Mononuclear cell (primary cell): Measurements from ENCODE around the gene SLC19A3. TPM values are rescaled to one million over a fixed set of nuclear protein-coding genes. Genes with fewer than 3 reads are reported as not detected.
"Not testable (repeated sequence)": the region's sequence is repeated elsewhere in the genome, so short reads cannot be mapped to it uniquely, and the experiment has no call there.

Source experiments
- H3K27me3 ChIP-seq: 2 replicates; pipeline ENCODE4 v1.6.0; 2011; ENCODE audit warnings: low read length, control low read depth; ENCODE audit not compliant: insufficient read depth
- H3K4me1 ChIP-seq: 2 replicates; pipeline ENCODE4 v1.5.1; 2011; ENCODE audit warnings: mild to moderate bottlenecking, low read length, control low read depth; ENCODE audit not compliant: insufficient read depth
- H3K4me3 ChIP-seq: 2 replicates; pipeline ENCODE4 v1.5.1; 2011; ENCODE audit warnings: mild to moderate bottlenecking, low read length, moderate library complexity
- H3K9me3 ChIP-seq: 2 replicates; pipeline ENCODE4 v1.5.1; 2011; ENCODE audit warnings: low read depth, mild to moderate bottlenecking, control low read depth, low read length
- total RNA-seq: library from RNA; depleted of rRNA; stranded (reverse); fragments of >200 nt; gene quantifications from one replicate; pipeline ENCODE4 v1.2.3, GENCODE V29; 2012

SLC19A3 gene
- total RNA-seq, 1 donor = not detected

DNA sequence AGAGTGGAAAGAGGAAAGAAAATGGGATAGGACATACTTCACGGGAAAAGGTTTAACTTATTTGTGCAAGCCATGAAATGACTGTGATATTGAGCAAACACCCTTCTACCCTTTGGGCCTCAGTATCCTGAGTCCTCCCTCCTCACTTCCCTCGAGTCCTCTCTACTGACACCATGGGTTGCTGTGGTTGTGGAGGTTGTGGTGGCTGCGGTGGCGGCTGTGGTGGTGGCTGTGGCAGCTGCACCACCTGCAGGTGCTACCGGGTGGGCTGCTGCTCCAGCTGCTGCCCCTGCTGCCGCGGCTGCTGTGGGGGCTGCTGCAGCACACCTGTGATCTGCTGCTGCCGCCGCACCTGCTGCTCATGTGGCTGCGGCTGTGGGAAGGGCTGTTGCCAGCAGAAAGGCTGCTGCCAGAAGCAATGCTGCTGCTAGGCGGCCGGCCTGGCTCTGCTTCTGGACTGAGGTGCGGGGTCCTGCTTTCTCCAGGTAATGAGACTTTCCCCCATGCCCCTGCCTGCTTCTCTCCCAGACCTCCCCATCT is 51.1 kb downstream of the SLC19A3 start, which contains the start of gene SCYGR5:
SCYGR5 (plus strand) TSS at position 174 of the 540 bp plus-strand sequence; CDS start at position 174, 0 bp downstream.
- H3K9me3 ChIP-seq, H3K4me3 ChIP-seq, H3K27me3 ChIP-seq, H3K4me1 ChIP-seq: not testable (repeated sequence)

DNA sequence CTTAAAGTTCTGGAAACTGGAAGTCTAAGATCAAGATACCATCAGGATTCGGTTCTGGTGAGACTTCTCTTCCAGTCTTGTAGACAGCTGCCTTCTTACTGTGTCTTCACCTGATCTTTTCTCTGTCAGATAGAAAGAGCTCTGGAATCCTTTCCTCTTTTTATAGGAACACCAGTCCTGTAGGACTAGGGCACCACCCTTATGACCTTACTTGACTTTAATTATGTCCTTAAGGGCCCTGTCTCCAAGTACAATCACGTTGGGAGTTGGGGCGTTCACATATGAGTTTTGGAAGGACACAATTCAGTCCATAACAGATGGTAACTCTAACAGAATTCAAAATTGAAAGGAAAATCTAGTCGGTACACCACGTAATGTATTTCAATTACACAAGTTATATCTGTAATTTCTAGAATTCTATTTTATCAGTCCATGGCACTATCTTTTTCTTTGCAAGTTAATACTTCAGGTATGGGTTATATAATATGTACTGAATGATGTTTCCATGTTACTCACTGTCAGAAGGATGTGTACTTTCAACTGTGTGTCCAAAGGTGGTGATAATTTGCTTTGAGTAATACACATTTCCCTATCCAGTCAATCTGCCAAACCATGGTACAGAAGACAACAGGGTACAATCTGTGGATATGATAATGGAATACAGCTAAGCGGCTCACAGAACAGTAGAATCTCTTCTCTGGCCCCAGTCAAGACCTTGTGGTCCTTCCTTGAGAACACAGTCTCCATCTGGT is 52.5 kb downstream of the SLC19A3 start:
- Histone ChIP-seq H3K4me3 (no peak overlapping the region), H3K9me3 (no peaks in the 10 kb centered on the region), H3K27me3 (no peaks in the 10 kb centered on the region)

DNA sequence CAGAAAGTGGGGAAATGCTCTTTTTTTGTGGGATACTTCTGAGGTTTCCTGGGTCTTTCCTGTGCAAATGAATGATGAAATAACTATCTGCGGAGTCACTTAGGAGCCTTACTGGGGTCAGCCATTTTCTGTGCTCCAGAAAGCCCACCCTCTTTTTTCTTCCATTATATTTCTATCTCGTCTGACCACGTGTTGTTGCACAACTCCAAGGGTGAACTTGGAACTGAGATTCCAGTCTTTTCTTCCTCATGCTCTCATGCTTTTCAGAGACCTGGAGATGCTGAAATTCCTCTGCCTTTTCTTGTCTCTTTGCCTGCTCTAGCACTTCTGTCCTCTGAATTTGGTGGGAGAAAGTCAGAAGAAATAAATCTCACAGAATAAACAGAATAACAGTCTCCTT is 56.0 kb downstream of the SLC19A3 start:
- Histone ChIP-seq H3K4me1 (no peaks in the 10 kb centered on the region), H3K9me3 (no peaks in the 10 kb centered on the region), H3K27me3 (no peaks in the 10 kb centered on the region), H3K4me3 (no peak overlapping the region)

More for the DNA sequence above, 52.5 kb downstream of the SLC19A3 start:
- H3K4me1 ChIP-seq = no peaks in the 10 kb centered on the region

DNA sequence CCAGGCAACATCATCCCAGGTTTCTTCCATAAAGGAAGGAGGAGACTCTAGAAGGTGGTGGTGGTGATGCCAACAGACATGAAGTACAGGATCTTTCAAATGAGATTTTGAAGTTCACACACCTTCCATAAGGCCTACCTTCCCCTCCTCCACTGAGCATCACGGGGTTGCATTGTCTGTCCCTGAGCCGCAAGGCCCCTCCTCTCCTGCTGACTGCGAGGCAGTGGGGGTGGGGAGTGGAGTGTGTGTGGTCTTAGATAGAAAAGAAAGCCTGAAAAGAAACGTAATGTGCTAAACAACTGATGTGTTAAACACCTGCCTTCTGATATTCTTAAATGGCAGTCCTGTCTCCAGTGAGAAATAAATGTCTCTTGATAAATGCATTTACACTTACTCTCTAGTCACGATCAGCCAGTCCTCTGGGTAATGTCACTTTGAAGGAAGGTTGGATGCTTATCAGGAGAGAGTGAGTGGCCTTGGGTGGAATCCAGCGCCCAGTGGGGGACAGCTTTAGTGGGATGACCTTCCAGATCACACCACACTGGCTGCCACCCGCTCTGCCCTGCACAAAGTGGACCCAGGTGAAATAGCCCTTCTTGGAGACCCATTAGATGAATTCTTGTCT is 56.7 kb downstream of the SLC19A3 start:
- Histone ChIP-seq H3K4me1 (no peaks in the 10 kb centered on the region), H3K4me3 (no peak overlapping the region), H3K27me3 (no peaks in the 10 kb centered on the region), H3K9me3 (no peaks in the 10 kb centered on the region)

DNA sequence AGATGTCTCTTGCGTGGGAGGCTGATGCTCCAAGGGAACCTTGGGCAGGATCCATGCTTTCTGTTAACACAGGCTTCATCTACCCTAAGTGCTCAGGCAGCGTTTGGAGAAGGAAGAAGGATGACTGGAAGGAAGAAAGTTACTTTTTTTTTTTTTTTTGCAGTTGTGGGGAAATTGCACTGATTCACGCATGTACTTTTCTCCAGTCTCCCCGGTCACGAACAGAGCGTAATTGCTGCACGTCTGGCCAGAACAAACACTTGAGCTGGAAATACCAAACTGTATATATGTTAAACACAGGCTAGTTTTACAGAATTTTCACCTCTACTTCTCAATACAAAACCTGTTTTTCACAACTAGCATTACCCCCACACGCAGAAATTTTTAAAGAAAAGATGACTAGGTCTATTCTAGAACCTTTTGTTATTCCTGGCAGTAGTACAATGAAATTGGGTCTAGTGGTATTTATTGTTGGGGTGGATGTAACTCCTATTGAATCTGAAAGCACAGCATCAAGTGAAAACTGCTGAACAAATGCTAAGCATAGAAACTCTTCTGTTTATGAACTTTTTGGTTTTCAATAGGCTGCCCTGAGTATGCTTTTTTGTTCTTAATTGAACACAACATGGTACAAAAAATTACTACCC is 60.5 kb downstream of the SLC19A3 start:
- Histone ChIP-seq H3K9me3 (no peaks in the 10 kb centered on the region), H3K4me3 (no peak overlapping the region), H3K27me3 (no peaks in the 10 kb centered on the region), H3K4me1 (no peaks in the 10 kb centered on the region)

DNA sequence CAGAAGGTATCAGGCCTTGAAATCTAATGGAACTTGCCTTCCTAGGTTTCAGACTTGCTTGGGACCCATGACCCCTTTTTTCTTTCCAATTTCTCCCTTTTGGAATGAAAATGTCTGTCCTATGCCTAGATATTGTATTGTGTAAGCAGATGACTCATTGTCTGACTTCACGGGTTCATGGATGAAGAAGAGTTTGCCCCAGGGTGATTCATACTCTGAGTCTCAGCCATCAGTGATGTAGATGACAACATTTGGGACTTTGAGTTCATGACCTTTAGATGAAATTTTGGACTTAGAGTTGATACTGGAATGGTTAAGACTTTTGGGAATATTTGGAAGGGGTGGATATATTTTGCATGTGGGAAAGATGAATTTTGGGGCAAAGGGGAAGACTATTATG is 62.4 kb downstream of the SLC19A3 start:
- no peaks in the 10 kb centered on the region for H3K4me1 ChIP-seq
- H3K4me3 ChIP-seq = no peak overlapping the region
- H3K9me3 ChIP-seq = no peaks in the 10 kb centered on the region
- H3K27me3 ChIP-seq = no peaks in the 10 kb centered on the region

DNA sequence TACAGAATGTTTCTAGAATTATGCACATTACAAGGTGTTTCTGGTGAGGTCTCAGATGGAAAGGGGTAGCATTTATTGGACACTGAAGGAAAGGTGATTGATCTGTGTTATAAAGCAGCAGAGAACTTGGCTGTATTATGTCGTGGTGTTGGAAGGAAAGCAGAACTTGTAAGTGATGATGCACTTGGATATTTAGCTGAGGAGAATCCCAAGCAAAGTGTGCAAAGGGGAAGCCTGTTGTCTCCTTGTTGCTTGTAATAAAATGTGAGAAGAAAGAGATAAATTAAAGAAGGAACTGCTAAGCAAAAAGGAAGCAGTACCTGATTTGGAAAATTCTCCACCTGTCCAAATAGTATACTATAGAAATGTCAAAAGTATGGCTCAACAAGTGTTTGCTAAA is 63.4 kb downstream of the SLC19A3 start:
- H3K27me3 ChIP-seq = no peaks in the 10 kb centered on the region
- H3K9me3 ChIP-seq = no peaks in the 10 kb centered on the region
- no peak overlapping the region for H3K4me3 ChIP-seq
- H3K4me1 ChIP-seq = no peaks in the 10 kb centered on the region

DNA sequence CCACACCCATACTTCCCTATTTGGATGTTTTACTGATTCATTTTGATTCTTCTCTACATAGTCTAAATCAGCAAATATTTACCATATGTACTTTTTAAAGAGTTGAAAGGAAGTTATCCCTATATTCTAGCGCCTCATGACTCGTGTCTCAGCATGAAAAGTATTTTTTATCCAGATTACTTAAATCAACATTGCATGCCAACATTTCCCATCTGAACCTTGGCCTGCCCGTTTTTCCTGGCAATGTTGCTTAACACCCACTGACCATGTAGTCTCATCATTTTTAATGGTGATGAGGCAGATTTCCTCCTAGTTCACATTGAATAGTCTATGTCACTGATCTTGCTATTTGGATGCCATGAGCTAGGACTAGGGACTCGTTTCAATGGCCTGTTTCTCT is 64.4 kb downstream of the SLC19A3 start:
- H3K9me3 ChIP-seq = no peaks in the 10 kb centered on the region
- no peaks in the 10 kb centered on the region for H3K27me3 ChIP-seq
- H3K4me1 ChIP-seq = no peaks in the 10 kb centered on the region
- H3K4me3 ChIP-seq = no peak overlapping the region

DNA sequence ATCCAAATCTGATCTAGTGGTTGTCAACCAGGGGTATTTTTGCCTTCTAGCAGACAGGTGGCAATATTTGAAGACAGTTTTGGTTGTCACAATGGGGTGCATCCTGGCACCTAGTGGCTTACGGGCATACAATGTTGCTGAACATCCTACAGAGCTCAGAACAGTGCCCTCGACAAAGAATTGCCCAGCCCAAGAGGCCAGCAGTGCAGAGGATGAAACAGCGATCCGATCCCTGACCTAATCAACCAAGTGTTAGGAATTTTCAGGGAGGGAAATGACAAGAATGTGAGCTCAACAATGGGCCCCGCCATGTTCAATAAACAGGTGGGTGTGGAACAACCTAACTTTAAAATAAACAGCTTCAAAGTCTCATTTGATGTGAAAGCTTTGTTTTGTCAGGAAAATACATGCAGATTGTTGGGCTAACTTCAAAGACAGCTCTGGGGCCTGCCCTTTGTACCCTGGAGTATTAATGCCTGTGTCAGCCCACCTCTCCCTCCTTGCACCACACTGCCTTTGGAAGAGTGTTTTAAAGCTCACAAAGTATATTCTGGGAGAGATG is 73.8 kb downstream of the SLC19A3 start:
- Histone ChIP-seq H3K4me1 (no peaks in the 10 kb centered on the region), H3K9me3 (no peaks in the 10 kb centered on the region), H3K27me3 (no peaks in the 10 kb centered on the region), H3K4me3 (no peak overlapping the region)

DNA sequence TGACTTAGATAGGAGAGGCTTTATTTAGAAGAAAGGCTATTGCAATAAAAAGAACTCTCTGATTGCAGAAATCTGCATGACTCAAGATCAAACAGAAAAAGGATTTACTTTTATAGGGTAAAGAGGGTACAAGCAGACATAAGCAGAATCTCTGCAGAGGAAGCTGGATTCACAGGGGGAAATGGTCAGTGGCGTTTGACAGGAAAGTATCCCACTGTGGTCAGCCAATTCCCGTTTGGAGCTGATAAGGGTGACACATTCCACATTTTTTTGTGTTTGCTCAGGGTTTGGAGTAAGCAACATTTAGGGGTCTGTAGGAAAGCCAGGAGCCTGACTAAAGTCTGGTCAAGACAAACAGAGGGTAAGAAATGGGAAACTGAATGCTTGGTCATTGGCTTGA is 75.2 kb downstream of the SLC19A3 start:
- no peaks in the 10 kb centered on the region for H3K4me1 ChIP-seq

DNA sequence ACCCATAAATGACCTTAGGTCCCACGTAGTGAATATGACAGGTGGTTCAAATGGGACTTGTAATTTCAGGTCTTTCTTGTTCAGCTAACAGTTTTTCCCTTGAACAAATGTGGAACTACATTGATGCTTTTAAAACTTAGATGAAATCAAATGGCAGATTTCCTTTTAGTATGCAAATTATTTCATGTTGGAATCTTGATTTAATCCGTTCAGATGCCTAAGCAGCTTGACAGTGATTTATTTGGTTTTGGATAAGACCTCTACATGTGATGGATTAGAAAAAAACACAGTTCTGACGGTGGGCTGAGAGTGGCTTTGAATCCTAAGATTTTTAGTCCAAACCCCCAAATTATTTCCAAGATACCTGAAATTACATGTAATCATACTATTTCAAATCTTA is 83.6 kb downstream of the SLC19A3 start:
- H3K4me1 ChIP-seq = no peaks in the 10 kb centered on the region
- H3K9me3 ChIP-seq = no peaks in the 10 kb centered on the region
- H3K27me3 ChIP-seq = no peaks in the 10 kb centered on the region
- H3K4me3 ChIP-seq = no peak overlapping the region

More for the DNA sequence above, 75.2 kb downstream of the SLC19A3 start:
- Histone ChIP-seq H3K9me3 (no peaks in the 10 kb centered on the region), H3K4me3 (no peak overlapping the region), H3K27me3 (no peaks in the 10 kb centered on the region)

Other genes starting within 250 kb of the SLC19A3 start
- 86.6 TPM for gene AGFG1, start 245.9 kb downstream of the SLC19A3 start, total RNA-seq
- gene SCYGR2, start 119.1 kb downstream of the SLC19A3 start, total RNA-seq = not detected
- gene SCYGR3, start 103.2 kb downstream of the SLC19A3 start, total RNA-seq = not detected
- not detected for gene SCYGR4, start 100.5 kb downstream of the SLC19A3 start, total RNA-seq
- not detected for gene SCYGR5, start 51.2 kb downstream of the SLC19A3 start, total RNA-seq
- not detected for gene SCYGR6, start 6.7 kb upstream of the SLC19A3 start, total RNA-seq
- gene SCYGR7, start 10.3 kb upstream of the SLC19A3 start, total RNA-seq = not detected
- not detected for gene SCYGR8, start 27.9 kb upstream of the SLC19A3 start, total RNA-seq
- gene CCL20, start 95.8 kb upstream of the SLC19A3 start, total RNA-seq = 130 TPM
- gene DAW1, start 153.6 kb upstream of the SLC19A3 start, total RNA-seq = not detected